ENCODE data around the gene CNPY1.

The CNPY1 gene

DNA sequence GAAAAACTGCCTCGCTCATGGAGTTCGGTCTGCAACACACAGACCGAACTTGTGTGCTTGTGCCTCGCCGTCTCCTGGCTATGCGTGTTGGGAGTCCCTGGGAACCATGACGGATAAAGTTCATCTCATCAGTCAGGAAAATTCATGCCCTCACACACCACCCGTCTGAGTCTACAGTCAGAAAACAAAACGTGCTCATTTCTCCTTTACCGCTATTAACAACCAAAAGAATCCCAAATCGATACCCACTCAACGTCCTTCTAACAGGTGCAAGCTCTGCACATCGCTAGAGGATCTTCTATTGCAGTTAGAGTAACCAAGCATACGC lies 13.6 kb downstream of the CNPY1 start:
- TF ChIP-seq, protein P1, sequence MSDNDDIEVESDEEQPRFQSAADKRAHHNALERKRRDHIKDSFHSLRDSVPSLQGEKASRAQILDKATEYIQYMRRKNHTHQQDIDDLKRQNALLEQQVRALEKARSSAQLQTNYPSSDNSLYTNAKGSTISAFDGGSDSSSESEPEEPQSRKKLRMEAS (IDR thresholded peaks at IDR 0.05): no peak
- no peak for TF ChIP-seq ZBTB7A (IDR thresholded peaks at IDR 0.05; ENCODE audit: low read depth)
- no peak for TF ChIP-seq RAD21 (IDR thresholded peaks at IDR 0.05; ENCODE audit: low read depth)
- TF ChIP-seq TCF12 (IDR thresholded peaks at IDR 0.05; ENCODE audit: low read depth): no peak
- no peak for TF ChIP-seq EP300 (IDR thresholded peaks at IDR 0.05; ENCODE audit: borderline replicate concordance)
- no peak for TF ChIP-seq TEAD4 (IDR thresholded peaks at IDR 0.05)
- TF ChIP-seq CREB1 (IDR thresholded peaks at IDR 0.05; ENCODE audit: low read depth): no peak
- no peak for TF ChIP-seq NFIC (IDR thresholded peaks at IDR 0.05)
- no peak for TF ChIP-seq CEBPB (IDR thresholded peaks at IDR 0.05)
- TF ChIP-seq, protein P2, sequence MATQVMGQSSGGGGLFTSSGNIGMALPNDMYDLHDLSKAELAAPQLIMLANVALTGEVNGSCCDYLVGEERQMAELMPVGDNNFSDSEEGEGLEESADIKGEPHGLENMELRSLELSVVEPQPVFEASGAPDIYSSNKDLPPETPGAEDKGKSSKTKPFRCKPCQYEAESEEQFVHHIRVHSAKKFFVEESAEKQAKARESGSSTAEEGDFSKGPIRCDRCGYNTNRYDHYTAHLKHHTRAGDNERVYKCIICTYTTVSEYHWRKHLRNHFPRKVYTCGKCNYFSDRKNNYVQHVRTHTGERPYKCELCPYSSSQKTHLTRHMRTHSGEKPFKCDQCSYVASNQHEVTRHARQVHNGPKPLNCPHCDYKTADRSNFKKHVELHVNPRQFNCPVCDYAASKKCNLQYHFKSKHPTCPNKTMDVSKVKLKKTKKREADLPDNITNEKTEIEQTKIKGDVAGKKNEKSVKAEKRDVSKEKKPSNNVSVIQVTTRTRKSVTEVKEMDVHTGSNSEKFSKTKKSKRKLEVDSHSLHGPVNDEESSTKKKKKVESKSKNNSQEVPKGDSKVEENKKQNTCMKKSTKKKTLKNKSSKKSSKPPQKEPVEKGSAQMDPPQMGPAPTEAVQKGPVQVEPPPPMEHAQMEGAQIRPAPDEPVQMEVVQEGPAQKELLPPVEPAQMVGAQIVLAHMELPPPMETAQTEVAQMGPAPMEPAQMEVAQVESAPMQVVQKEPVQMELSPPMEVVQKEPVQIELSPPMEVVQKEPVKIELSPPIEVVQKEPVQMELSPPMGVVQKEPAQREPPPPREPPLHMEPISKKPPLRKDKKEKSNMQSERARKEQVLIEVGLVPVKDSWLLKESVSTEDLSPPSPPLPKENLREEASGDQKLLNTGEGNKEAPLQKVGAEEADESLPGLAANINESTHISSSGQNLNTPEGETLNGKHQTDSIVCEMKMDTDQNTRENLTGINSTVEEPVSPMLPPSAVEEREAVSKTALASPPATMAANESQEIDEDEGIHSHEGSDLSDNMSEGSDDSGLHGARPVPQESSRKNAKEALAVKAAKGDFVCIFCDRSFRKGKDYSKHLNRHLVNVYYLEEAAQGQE (IDR thresholded peaks at IDR 0.05; ENCODE audit: low read depth): no peak
- TF ChIP-seq, protein P3, sequence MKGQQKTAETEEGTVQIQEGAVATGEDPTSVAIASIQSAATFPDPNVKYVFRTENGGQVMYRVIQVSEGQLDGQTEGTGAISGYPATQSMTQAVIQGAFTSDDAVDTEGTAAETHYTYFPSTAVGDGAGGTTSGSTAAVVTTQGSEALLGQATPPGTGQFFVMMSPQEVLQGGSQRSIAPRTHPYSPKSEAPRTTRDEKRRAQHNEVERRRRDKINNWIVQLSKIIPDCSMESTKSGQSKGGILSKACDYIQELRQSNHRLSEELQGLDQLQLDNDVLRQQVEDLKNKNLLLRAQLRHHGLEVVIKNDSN (IDR thresholded peaks at IDR 0.05): no peak
- no peak for TF ChIP-seq YY1 (IDR thresholded peaks at IDR 0.05; ENCODE audit: low read depth)
- no peak for TF ChIP-seq TAF1 (IDR thresholded peaks at IDR 0.05; ENCODE audit: low read depth)

DNA sequence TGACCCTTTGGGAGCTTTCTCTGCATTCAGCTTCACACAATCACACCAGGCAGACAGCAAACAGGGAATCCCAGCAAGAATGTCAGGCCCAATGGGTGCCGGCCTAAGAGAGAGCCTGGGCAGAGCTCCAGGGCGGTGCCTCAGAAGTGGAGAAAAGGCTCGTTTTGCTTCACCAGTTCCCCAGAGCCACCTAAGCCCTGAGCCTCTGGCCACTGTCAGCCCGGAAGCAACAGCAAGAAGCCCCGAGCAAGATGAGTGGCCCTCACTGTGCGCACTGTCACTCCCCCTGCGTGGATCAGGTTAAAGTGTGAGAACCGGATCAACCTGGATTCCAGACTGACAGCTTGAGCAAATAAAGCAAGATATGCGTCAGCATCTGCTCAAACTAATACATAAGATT lies 14.7 kb downstream of the CNPY1 start:
- no peak for TF ChIP-seq NFIC (IDR thresholded peaks at IDR 0.05)
- TF ChIP-seq ZBTB7A (IDR thresholded peaks at IDR 0.05; ENCODE audit: low read depth): no peak
- no peak for TF ChIP-seq TEAD4 (IDR thresholded peaks at IDR 0.05)
- TF ChIP-seq EGR1 (IDR thresholded peaks at IDR 0.05): no peak
- no peak for TF ChIP-seq CEBPB (IDR thresholded peaks at IDR 0.05)
- TF ChIP-seq, protein P2 (IDR thresholded peaks at IDR 0.05; ENCODE audit: low read depth): no peak
- TF ChIP-seq, protein P1 (IDR thresholded peaks at IDR 0.05): no peak
- no peak for TF ChIP-seq RAD21 (IDR thresholded peaks at IDR 0.05; ENCODE audit: low read depth)
- no peak for TF ChIP-seq EP300 (IDR thresholded peaks at IDR 0.05; ENCODE audit: borderline replicate concordance)
- no peak for TF ChIP-seq TAF1 (IDR thresholded peaks at IDR 0.05; ENCODE audit: low read depth)
- TF ChIP-seq YY1 (IDR thresholded peaks at IDR 0.05; ENCODE audit: low read depth): no peak
- TF ChIP-seq, protein P3 (IDR thresholded peaks at IDR 0.05): no peak
- TF ChIP-seq FOXM1 (IDR thresholded peaks at IDR 0.05; ENCODE audit: borderline replicate concordance, low read depth): no peak

DNA sequence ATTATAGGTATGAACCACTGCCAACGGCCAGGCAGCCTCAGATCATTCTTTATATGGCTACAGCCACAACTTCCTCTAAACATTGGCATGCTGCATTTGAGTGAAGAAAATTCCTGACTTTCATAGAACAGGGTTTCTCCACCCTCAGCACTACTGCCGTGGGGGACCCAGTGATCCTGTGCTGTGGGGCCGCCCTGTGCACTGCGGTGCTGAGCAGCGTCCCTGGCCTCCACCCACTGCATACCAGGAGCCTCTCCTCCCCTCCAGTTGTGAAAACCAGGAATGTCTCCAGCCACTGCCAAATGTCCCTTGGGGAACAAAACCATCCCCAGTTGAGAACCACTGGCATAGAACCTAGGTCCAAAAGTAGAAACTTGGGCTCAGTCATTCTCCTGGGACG lies 15.8 kb downstream of the CNPY1 start:
- TF ChIP-seq NFIC (IDR thresholded peaks at IDR 0.05) (no peak), FOXM1 (IDR thresholded peaks at IDR 0.05; ENCODE audit: borderline replicate concordance, low read depth) (no peak), ZBTB7A (IDR thresholded peaks at IDR 0.05; ENCODE audit: low read depth) (no peak), TAF1 (IDR thresholded peaks at IDR 0.05; ENCODE audit: low read depth) (no peak), CREB1 (IDR thresholded peaks at IDR 0.05; ENCODE audit: low read depth) (no peak), YY1 (IDR thresholded peaks at IDR 0.05; ENCODE audit: low read depth) (no peak)
- TF ChIP-seq, protein P2 (IDR thresholded peaks at IDR 0.05; ENCODE audit: low read depth): no peak

DNA sequence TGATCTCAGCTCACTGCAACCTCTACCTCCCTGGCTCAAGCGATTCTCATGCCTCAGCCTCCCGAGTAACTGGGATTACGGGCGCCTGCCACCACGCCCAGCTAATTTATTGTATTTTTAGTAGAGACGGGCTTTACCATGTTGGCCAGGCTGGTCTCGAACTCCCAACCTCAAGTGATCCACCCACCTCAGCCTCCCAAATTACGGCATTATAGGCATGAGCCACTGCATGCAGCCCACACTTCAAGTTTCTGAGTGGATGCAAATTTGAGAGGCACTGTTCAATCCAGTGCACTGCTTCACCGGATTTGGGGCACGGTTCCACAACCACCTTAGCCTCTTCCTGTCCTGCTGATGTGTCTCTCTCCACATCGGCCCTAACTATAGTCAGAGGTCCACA lies 16.5 kb downstream of the CNPY1 start:
- no peak for TF ChIP-seq CREB1 (IDR thresholded peaks at IDR 0.05; ENCODE audit: low read depth)
- TF ChIP-seq TEAD4 (IDR thresholded peaks at IDR 0.05): no peak
- no peak for TF ChIP-seq EP300 (IDR thresholded peaks at IDR 0.05; ENCODE audit: borderline replicate concordance)
- TF ChIP-seq, protein P3 (IDR thresholded peaks at IDR 0.05): no peak
- TF ChIP-seq, protein P1 (IDR thresholded peaks at IDR 0.05): no peak
- no peak for TF ChIP-seq EGR1 (IDR thresholded peaks at IDR 0.05)
- no peak for TF ChIP-seq NFIC (IDR thresholded peaks at IDR 0.05)
- TF ChIP-seq FOXM1 (IDR thresholded peaks at IDR 0.05; ENCODE audit: borderline replicate concordance, low read depth): no peak
- TF ChIP-seq CEBPB (IDR thresholded peaks at IDR 0.05): no peak
- TF ChIP-seq TCF12 (IDR thresholded peaks at IDR 0.05; ENCODE audit: low read depth): no peak
